LNCAP (cell line): ENCODE data around the gene UNC5B.

Experiments
- TF ChIP-seq, protein P1 (sequence below): fragments of 450-650 bp; IDR thresholded peaks from 2 replicates; pipeline ENCODE4 v1.5.1; 2017; ENCODE audit warnings: mild to moderate bottlenecking

Gene UNC5B

GRCh38 chr10:71266918-71267442 lies 54.6 kb downstream of the UNC5B start:
- TF ChIP-seq, protein P1, sequence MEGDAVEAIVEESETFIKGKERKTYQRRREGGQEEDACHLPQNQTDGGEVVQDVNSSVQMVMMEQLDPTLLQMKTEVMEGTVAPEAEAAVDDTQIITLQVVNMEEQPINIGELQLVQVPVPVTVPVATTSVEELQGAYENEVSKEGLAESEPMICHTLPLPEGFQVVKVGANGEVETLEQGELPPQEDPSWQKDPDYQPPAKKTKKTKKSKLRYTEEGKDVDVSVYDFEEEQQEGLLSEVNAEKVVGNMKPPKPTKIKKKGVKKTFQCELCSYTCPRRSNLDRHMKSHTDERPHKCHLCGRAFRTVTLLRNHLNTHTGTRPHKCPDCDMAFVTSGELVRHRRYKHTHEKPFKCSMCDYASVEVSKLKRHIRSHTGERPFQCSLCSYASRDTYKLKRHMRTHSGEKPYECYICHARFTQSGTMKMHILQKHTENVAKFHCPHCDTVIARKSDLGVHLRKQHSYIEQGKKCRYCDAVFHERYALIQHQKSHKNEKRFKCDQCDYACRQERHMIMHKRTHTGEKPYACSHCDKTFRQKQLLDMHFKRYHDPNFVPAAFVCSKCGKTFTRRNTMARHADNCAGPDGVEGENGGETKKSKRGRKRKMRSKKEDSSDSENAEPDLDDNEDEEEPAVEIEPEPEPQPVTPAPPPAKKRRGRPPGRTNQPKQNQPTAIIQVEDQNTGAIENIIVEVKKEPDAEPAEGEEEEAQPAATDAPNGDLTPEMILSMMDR, result no peak

- TF ChIP-seq, protein P1, result no peak
These were observed 55.3 kb downstream of the UNC5B start for GRCh38 chr10:71267508-71268240.

- TF ChIP-seq, protein P1, result peak; percentile 30
These were observed 55.9 kb downstream of the UNC5B start for GRCh38 chr10:71268247-71268691.

- TF ChIP-seq, protein P1, result no peak
These were observed 56.4 kb downstream of the UNC5B start for GRCh38 chr10:71268758-71269157.

- TF ChIP-seq, protein P1, result no peak
These were observed 57.2 kb downstream of the UNC5B start for GRCh38 chr10:71269301-71270288.

- TF ChIP-seq, protein P1, result peak; percentile 68
These were observed 58.2 kb downstream of the UNC5B start for GRCh38 chr10:71270301-71271220.
